A549 (cell line): ENCODE measurements around the gene CEACAM7. TPM values are rescaled to one million over a fixed set of nuclear protein-coding genes. Genes with fewer than 3 reads are reported as not detected.

Experiments used
- ATAC-seq, 2 experiments: fragments of 200-7000 bp in 1 of 2; fragments of >200 bp in 1 of 2; cut with Nextera tagmentation in 1 of 2; cut with Tn5 transposase in 1 of 2; 3 replicates each; pipeline versions ENCODE4 v1.8.0 to v1.9.1; 2018 to 2020; ENCODE audit warnings: mild to moderate bottlenecking in 1 of 2, moderate library complexity in 1 of 2
- CTCF ChIA-PET: fragments of 300-600 bp; sonication (Branson Sonifier 250); formaldehyde crosslinking; extraction: SDS; loops from one replicate; lab custom pipeline; 2021; ENCODE audit warnings: antibody characterized with exemption, inconsistent platforms; lab: Yijun Ruan, JAX
- POLR2A ChIA-PET: fragments of 350-600 bp; formaldehyde crosslinking; extraction: SDS; loops from one replicate; lab custom pipeline; 2021; ENCODE audit warnings: antibody characterized with exemption, inconsistent platforms; lab: Yijun Ruan, JAX
- DNase-seq, 2 experiments: peaks; one replicate each; pipeline versions ENCODE4 v3.0.0 to v3.0.0-alpha.2; 2011 to 2016; ENCODE audit warnings: low read depth in 1 of 2, low spot score in 1 of 2
- FAIRE-seq: peaks from 2 replicates; lab custom pipeline; 2011; peaks lifted over from hg19 to GRCh38; lab: Jason Lieb, UNC
- H3K27ac ChIP-seq, 2 experiments: fragments of >200 bp; sonication (Bioruptor Twin); formaldehyde crosslinking; 3 replicates each; pipeline ENCODE4 v1.5.1; 2016 to 2017
- H3K4me1 ChIP-seq: fragments of >200 bp; sonication (Bioruptor Twin); formaldehyde crosslinking; 3 replicates; pipeline ENCODE4 v1.6.1; 2016
- H3K4me2 ChIP-seq: fragments of >200 bp; sonication (Bioruptor Twin); formaldehyde crosslinking; 3 replicates; pipeline ENCODE4 v1.6.1; 2016
- H3K4me3 ChIP-seq: fragments of >200 bp; sonication (Bioruptor Twin); formaldehyde crosslinking; 3 replicates; pipeline ENCODE4 v1.5.1; 2016
- H3K9me3 ChIP-seq: fragments of >200 bp; sonication (Bioruptor Twin); formaldehyde crosslinking; 3 replicates; pipeline ENCODE4 v1.6.1; 2016
- CEBPB ChIP-seq, 2 experiments: fragments of >200 bp in 1 of 2; sonication (Bioruptor Twin) in 1 of 2; formaldehyde crosslinking in 1 of 2; IDR thresholded peaks; 2 replicates each; pipeline ENCODE4 v1.6.1; 2012 to 2016
- CHD4 ChIP-seq: fragments of 200-600 bp; sonication (generic); IDR thresholded peaks from 2 replicates; pipeline ENCODE4 v1.6.1; 2016; ENCODE audit warnings: antibody characterized with exemption, mild to moderate bottlenecking, borderline replicate concordance
- EHMT2 ChIP-seq: fragments of 200-600 bp; sonication (generic); IDR thresholded peaks from 2 replicates; pipeline ENCODE4 v1.6.1; 2016; ENCODE audit warnings: antibody characterized with exemption, low read depth, mild to moderate bottlenecking, moderate library complexity
- EP300 ChIP-seq, 2 experiments: fragments of >200 bp; sonication (Bioruptor Twin); formaldehyde crosslinking; IDR thresholded peaks; 2 replicates in 1 of 2; 3 replicates in 1 of 2; pipeline ENCODE4 v1.6.1; 2016 to 2017
- FOXS1 ChIP-seq: fragments of 250-450 bp; sonication (Bioruptor Pico); IDR thresholded peaks from 2 replicates; pipeline ENCODE4 v1.5.0; 2020; ENCODE audit warnings: mild to moderate bottlenecking, moderate library complexity
- GATA3 ChIP-seq: IDR thresholded peaks from 2 replicates; pipeline ENCODE4 v1.6.1; 2012; ENCODE audit warnings: borderline replicate concordance
- HES2 ChIP-seq: fragments of >200 bp; sonication (Bioruptor Twin); formaldehyde crosslinking; IDR thresholded peaks from 2 replicates; pipeline ENCODE4 v1.6.1; 2016
- HOXB13 ChIP-seq: fragments of 250-450 bp; sonication (Bioruptor Pico); IDR thresholded peaks from 2 replicates; pipeline ENCODE4 v1.5.0; 2020; ENCODE audit warnings: low read depth, mild to moderate bottlenecking, moderate library complexity
- HOXB5 ChIP-seq: fragments of 250-450 bp; sonication (Bioruptor Pico); IDR thresholded peaks from 2 replicates; pipeline ENCODE4 v1.5.0; 2020; ENCODE audit warnings: mild to moderate bottlenecking, moderate library complexity
- JUN ChIP-seq, 2 experiments: fragments of >200 bp; sonication (Bioruptor Twin); formaldehyde crosslinking; IDR thresholded peaks; 2 replicates in 1 of 2; 3 replicates in 1 of 2; pipeline ENCODE4 v1.6.1; 2016 to 2017
- JUNB ChIP-seq: fragments of >200 bp; sonication (Bioruptor Twin); formaldehyde crosslinking; IDR thresholded peaks from 2 replicates; pipeline ENCODE4 v1.6.1; 2016
- KDM1A ChIP-seq: fragments of 200-600 bp; sonication (generic); IDR thresholded peaks from 2 replicates; pipeline ENCODE4 v1.6.1; 2016; ENCODE audit warnings: low read depth, mild to moderate bottlenecking
- KDM5A ChIP-seq: fragments of 200-600 bp; sonication (generic); IDR thresholded peaks from 2 replicates; pipeline ENCODE4 v1.6.1; 2016; ENCODE audit warnings: antibody characterized with exemption, mild to moderate bottlenecking
- MAX ChIP-seq: IDR thresholded peaks from 2 replicates; pipeline ENCODE4 v1.6.1; 2012
- MAZ ChIP-seq: fragments of 150-350 bp; IDR thresholded peaks from 2 replicates; pipeline ENCODE4 v1.6.1; 2014; ENCODE audit warnings: antibody characterized with exemption, low read depth, low read length, borderline replicate concordance
- MYC ChIP-seq: IDR thresholded peaks from 2 replicates; pipeline ENCODE4 v1.6.1; 2012; ENCODE audit warnings: mild to moderate bottlenecking, inconsistent platforms, low read length, improper control_type of control experiment, borderline replicate concordance
- NFE2L2 ChIP-seq: fragments of 150-350 bp; conservative IDR thresholded peaks from 2 replicates; pipeline ENCODE4 v1.6.1; 2014; ENCODE audit warnings: low read length
- NPAS2 ChIP-seq: fragments of 250-450 bp; sonication (Bioruptor Pico); IDR thresholded peaks from 2 replicates; pipeline ENCODE4 v1.8.0; 2022; ENCODE audit warnings: mild to moderate bottlenecking, moderate library complexity, borderline replicate concordance
- PHF8 ChIP-seq: fragments of 200-600 bp; sonication (generic); IDR thresholded peaks from 2 replicates; pipeline ENCODE4 v1.6.1; 2016; ENCODE audit warnings: low read depth, mild to moderate bottlenecking, antibody characterized with exemption, moderate library complexity, borderline replicate concordance
- RFX5 ChIP-seq: fragments of 450-650 bp; IDR thresholded peaks from 2 replicates; pipeline ENCODE4 v1.7.1; 2014; ENCODE audit warnings: antibody characterized with exemption, mild to moderate bottlenecking, moderate library complexity
- RNF2 ChIP-seq: fragments of 200-600 bp; sonication (generic); IDR thresholded peaks from 2 replicates; pipeline ENCODE4 v1.6.1; 2016; ENCODE audit warnings: low read depth, mild to moderate bottlenecking, antibody characterized with exemption, moderate library complexity, borderline replicate concordance
- TFCP2L1 ChIP-seq: fragments of 250-450 bp; sonication (Bioruptor Pico); IDR thresholded peaks from 2 replicates; pipeline ENCODE4 v1.5.0; 2021; ENCODE audit warnings: mild to moderate bottlenecking
- TP53 ChIP-seq: fragments of 250-450 bp; sonication (Bioruptor Pico); IDR thresholded peaks from 2 replicates; pipeline ENCODE4 v1.5.0; 2021; ENCODE audit warnings: mild to moderate bottlenecking, moderate library complexity
- ZFP36 ChIP-seq: fragments of 450-650 bp; IDR thresholded peaks from 2 replicates; pipeline ENCODE4 v1.6.1; 2014; ENCODE audit warnings: borderline replicate concordance; ENCODE audit not compliant: partially characterized antibody
- ZSCAN20 ChIP-seq: fragments of 250-450 bp; sonication (Bioruptor Pico); IDR thresholded peaks from 2 replicates; pipeline ENCODE4 v1.8.0; 2022; ENCODE audit warnings: mild to moderate bottlenecking, moderate library complexity
- WGBS: methylation state at CpG from one replicate; pipeline ENCODE4 v1.1.6; 2017; ENCODE audit errors: missing lambda C conversion rate; 5-methylcytosine and 5-hydroxymethylcytosine counted together
- polyA minus RNA-seq: library from RNA; depleted of rRNA, polyadenylated mRNA; stranded (reverse); fragments of >200 nt; gene quantifications from 2 replicates; pipeline ENCODE4 v1.2.3, GENCODE V29; 2011; rRNA and poly(A)+ RNA removed
- polyA plus RNA-seq, 4 experiments: library from polyadenylated mRNA; depleted of rRNA in 3 of 4; stranded (reverse); fragments of >200 nt; fragmentation: RNase III in 1 of 4; extraction: RNeasy Plus Mini Kit Qiagen cat#74134 plus additional on column Dnase treatment in 1 of 4; gene quantifications; 2 replicates in 3 of 4; 3 replicates in 1 of 4; pipeline ENCODE4 v1.2.3, GENCODE V29; 2011 to 2017
- TF ChIP-seq, protein P1 (sequence below): fragments of 250-450 bp; sonication (Bioruptor Pico); IDR thresholded peaks from 2 replicates; pipeline ENCODE4 v1.5.0; 2020; ENCODE audit warnings: low read depth, mild to moderate bottlenecking, moderate library complexity
- TF ChIP-seq, protein P2 (sequence below): fragments of 200-600 bp; sonication (generic); IDR thresholded peaks from 2 replicates; pipeline ENCODE4 v1.6.1; 2016; ENCODE audit warnings: antibody characterized with exemption, mild to moderate bottlenecking, moderate library complexity
- TF ChIP-seq, protein P3 (sequence below): IDR thresholded peaks from 2 replicates; pipeline ENCODE4 v1.6.1; 2012

Gene CEACAM7
- polyA plus RNA-seq (2011; rRNA removed) (0.04 TPM in 1 of 2 replicates, not detected in the other), polyA plus RNA-seq (2017; fragmentation: RNase III; extraction: RNeasy Plus Mini Kit Qiagen cat#74134 plus additional on column Dnase treatment) (0.05 TPM in 1 of 3 replicates, not detected in the others), polyA minus RNA-seq (not detected in 2 replicates)
- not detected in 2 replicates for polyA plus RNA-seq (2012; cell fraction: cytosol; rRNA removed)
- polyA plus RNA-seq (2012; cell fraction: nucleus; rRNA removed): not detected in 2 replicates

DNA sequence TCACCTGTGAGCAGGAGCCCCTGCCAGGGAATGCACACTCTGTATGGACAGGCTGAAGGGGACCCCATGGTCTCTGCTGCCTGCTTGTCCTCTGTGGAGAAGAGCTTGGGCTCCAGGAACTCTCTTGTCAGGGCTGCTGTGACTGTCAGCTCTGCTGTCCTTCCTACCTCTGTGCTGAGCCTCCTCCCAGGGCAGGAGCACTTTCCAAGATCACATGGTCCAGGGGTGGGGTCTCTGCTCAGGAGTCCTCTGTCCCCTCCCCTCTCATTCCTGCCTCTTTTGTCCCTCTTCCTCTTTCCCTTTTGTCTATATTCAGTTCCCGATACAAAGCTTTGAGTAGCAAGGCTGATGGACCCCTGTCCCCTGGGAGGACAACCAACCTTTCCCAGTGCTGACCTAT is at the start of gene CEACAM7:
Gene CEACAM7, minus strand, starts transcription at position 173 of the 400 bp plus-strand sequence. Its CDS starts 105 bp downstream, at position 68.
- FAIRE-seq (no peak), DNase-seq (no peak), ATAC-seq (no peak)
- POLR2A ChIA-PET: no interaction called here
- WGBS: 26% methylated on average over 1 of the region's 1 CpG
- CTCF ChIA-PET: interaction anchor here (0.8 to 12.9 kb wide), 13 partner anchors 10 to 239 kb away, joined by 3 to 358 read pairs (median 3); partner anchors contain the start of genes CEACAM5 and CEACAM6
- peaks cover 10% of the 10 kb centered on the region; the same call in 2 of the 3 replicates for H3K9me3 ChIP-seq
- TF ChIP-seq KDM5A (no peak), FOXS1 (no peak), EHMT2 (no peak), HES2 (no peak), KDM1A (no peak), JUNB (no peak), TFCP2L1 (no peak), NFE2L2 (no peak), PHF8 (no peak), RNF2 (no peak), HOXB13 (CRISPR knock-in tag) (no peak), HOXB5 (CRISPR knock-in tag) (no peak), NPAS2 (CRISPR knock-in tag) (no peak), JUN (IDR thresholded peaks at IDR 0.05) (no peak), MYC (no peak), CHD4 (no peak), CEBPB (IDR thresholded peaks at IDR 0.05) (no peak)
- TF ChIP-seq, protein P1, sequence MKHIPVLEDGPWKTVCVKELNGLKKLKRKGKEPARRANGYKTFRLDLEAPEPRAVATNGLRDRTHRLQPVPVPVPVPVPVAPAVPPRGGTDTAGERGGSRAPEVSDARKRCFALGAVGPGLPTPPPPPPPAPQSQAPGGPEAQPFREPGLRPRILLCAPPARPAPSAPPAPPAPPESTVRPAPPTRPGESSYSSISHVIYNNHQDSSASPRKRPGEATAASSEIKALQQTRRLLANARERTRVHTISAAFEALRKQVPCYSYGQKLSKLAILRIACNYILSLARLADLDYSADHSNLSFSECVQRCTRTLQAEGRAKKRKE: no peak
- TF ChIP-seq, protein P2, sequence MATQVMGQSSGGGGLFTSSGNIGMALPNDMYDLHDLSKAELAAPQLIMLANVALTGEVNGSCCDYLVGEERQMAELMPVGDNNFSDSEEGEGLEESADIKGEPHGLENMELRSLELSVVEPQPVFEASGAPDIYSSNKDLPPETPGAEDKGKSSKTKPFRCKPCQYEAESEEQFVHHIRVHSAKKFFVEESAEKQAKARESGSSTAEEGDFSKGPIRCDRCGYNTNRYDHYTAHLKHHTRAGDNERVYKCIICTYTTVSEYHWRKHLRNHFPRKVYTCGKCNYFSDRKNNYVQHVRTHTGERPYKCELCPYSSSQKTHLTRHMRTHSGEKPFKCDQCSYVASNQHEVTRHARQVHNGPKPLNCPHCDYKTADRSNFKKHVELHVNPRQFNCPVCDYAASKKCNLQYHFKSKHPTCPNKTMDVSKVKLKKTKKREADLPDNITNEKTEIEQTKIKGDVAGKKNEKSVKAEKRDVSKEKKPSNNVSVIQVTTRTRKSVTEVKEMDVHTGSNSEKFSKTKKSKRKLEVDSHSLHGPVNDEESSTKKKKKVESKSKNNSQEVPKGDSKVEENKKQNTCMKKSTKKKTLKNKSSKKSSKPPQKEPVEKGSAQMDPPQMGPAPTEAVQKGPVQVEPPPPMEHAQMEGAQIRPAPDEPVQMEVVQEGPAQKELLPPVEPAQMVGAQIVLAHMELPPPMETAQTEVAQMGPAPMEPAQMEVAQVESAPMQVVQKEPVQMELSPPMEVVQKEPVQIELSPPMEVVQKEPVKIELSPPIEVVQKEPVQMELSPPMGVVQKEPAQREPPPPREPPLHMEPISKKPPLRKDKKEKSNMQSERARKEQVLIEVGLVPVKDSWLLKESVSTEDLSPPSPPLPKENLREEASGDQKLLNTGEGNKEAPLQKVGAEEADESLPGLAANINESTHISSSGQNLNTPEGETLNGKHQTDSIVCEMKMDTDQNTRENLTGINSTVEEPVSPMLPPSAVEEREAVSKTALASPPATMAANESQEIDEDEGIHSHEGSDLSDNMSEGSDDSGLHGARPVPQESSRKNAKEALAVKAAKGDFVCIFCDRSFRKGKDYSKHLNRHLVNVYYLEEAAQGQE: no peak
- TF ChIP-seq, all 56 proteins: peak for 0
- no peak within 1 kb of the TSS for H3K27ac ChIP-seq
- H3K4me1 ChIP-seq: no peaks in the 10 kb centered on the region
- H3K4me2 ChIP-seq: no peak within 1 kb of the TSS
- H3K4me3 ChIP-seq: no peak within 1 kb of the TSS

DNA sequence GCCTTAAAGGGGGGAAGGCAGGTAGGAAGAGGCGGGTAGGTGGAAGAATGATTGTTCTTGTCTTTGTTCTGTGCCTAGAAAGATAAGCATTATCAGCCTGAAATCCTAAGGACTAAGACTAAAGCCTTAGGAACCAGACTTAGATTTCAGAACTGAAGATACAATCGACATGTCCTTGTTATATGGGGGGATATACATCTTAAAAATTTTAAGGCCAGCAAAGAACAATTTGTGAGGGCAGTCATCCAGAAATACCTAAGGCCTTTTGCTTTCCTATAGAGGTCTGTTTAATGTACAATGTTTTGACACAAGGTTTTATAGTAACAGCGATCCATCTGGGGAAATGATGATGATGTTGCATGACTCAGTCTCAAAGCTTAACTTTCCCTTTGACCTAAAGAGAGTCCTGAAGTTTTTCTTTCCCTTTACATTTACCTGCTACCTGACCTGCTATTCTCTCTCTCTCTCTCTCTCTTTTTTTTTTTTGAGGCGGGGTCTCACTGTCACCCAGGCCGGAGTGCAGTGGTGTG is 47.1 kb upstream of the CEACAM7 start:
- POLR2A ChIA-PET: no interaction called here
- FAIRE-seq (peak; percentile 98), ATAC-seq (no peak), DNase-seq (no peak)
- CTCF ChIA-PET: interaction anchor here (0.6 to 9.9 kb wide), 13 partner anchors 11 to 157 kb away, joined by 3 to 102 read pairs (median 5); partner anchors contain the start of gene CEACAM6
- WGBS: 20% methylated on average over 5 of the region's 5 CpGs
- Histone ChIP-seq H3K4me2 (no peak overlapping the region), H3K9me3 (no peaks in the 10 kb centered on the region), H3K27ac (no peak overlapping the region), H3K4me3 (no peak overlapping the region), H3K4me1 (no peaks in the 10 kb centered on the region)
- TF ChIP-seq TFCP2L1 (no peak), TP53 (no peak), MAZ (no peak), JUNB (no peak), RFX5 (no peak), MAX (no peak), ZFP36 (no peak), KDM5A (no peak), MYC (no peak), ZSCAN20 (no peak), EP300 (IDR thresholded peaks at IDR 0.05) (no peak), PHF8 (no peak), GATA3 (no peak)
- TF ChIP-seq, protein P3, sequence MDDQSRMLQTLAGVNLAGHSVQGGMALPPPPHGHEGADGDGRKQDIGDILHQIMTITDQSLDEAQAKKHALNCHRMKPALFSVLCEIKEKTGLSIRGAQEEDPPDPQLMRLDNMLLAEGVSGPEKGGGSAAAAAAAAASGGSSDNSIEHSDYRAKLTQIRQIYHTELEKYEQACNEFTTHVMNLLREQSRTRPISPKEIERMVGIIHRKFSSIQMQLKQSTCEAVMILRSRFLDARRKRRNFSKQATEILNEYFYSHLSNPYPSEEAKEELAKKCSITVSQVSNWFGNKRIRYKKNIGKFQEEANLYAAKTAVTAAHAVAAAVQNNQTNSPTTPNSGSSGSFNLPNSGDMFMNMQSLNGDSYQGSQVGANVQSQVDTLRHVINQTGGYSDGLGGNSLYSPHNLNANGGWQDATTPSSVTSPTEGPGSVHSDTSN: no peak
